H1 (cell line): Measurements from ENCODE around the gene CD180. TPM values are rescaled to one million over a fixed set of nuclear protein-coding genes. Genes with fewer than 3 reads are reported as not detected.

Source experiments
- CTCF ChIA-PET: fragments of 300-600 bp; sonication (Branson Sonifier 250); formaldehyde crosslinking; loops from one replicate; lab custom pipeline; 2021; ENCODE audit not compliant: partially characterized antibody; lab: Charles Lee
- POLR2A ChIA-PET: fragments of 300-600 bp; sonication (Branson Sonifier 250); formaldehyde crosslinking; loops from one replicate; lab custom pipeline; 2021; ENCODE audit warnings: inconsistent platforms; ENCODE audit not compliant: partially characterized antibody; lab: Charles Lee
- DNase-seq, 2 experiments: peaks; one replicate each; pipeline versions ENCODE4 v3.0.0 to v3.0.0-alpha.2; 2010 to 2022; ENCODE audit warnings: low spot score in 2 of 2, low read depth in 1 of 2, mixed read lengths in 1 of 2
- FAIRE-seq: peaks from 2 replicates; lab custom pipeline; 2011; peaks lifted over from hg19 to GRCh38; lab: Jason Lieb, UNC
- H2AFZ ChIP-seq: 2 replicates; pipeline ENCODE4 v1.8.1; 2012; ENCODE audit warnings: low read length, inconsistent platforms
- H2AK5ac ChIP-seq: 2 replicates; pipeline ENCODE4 v1.6.1; 2013; ENCODE audit warnings: low read depth, low read length
- H2BK120ac ChIP-seq: replicated peaks from 2 replicates; pipeline ENCODE3; 2013; ENCODE audit warnings: low read depth, low read length, inconsistent platforms
- H2BK12ac ChIP-seq: 2 replicates; pipeline ENCODE4 v1.6.1; 2013; ENCODE audit warnings: low read depth, low read length
- H2BK15ac ChIP-seq: 2 replicates; pipeline ENCODE4 v1.6.1; 2013; ENCODE audit warnings: low read length
- H2BK20ac ChIP-seq: 2 replicates; pipeline ENCODE4 v1.6.1; 2013; ENCODE audit warnings: low read length
- H2BK5ac ChIP-seq: 2 replicates; pipeline ENCODE4 v1.6.1; 2013; ENCODE audit warnings: low read depth, low read length
- H3K14ac ChIP-seq: 2 replicates; pipeline ENCODE4 v1.6.1; 2013; ENCODE audit warnings: inconsistent platforms; ENCODE audit not compliant: insufficient read length
- H3K18ac ChIP-seq: 2 replicates; pipeline ENCODE4 v1.6.1; 2013; ENCODE audit warnings: low read length; ENCODE audit errors: extremely low read depth
- H3K23ac ChIP-seq: 2 replicates; pipeline ENCODE4 v1.6.1; 2013; ENCODE audit warnings: inconsistent platforms; ENCODE audit not compliant: insufficient read length
- H3K23me2 ChIP-seq: 2 replicates; pipeline ENCODE4 v1.6.1; 2013; ENCODE audit warnings: low read depth, low read length
- H3K27ac ChIP-seq: 2 replicates; pipeline ENCODE4 v1.6.1; 2011; ENCODE audit warnings: low read depth, low read length, inconsistent platforms
- H3K27me3 ChIP-seq, 4 experiments: replicated peaks in 1 of 4; 1 replicate in 1 of 4; 2 replicates in 3 of 4; pipeline versions ENCODE4 v1.6.1 to v1.8.1; 2011 to 2013; ENCODE audit warnings: low read length in 3 of 4, mild to moderate bottlenecking in 3 of 4, inconsistent platforms in 2 of 4, mixed read lengths in 2 of 4, moderate library complexity in 1 of 4; ENCODE audit not compliant: control insufficient read depth in 3 of 4, insufficient read depth in 3 of 4; ENCODE audit errors: extremely low read depth in 1 of 4
- H3K36me3 ChIP-seq, 4 experiments: 2 replicates each; pipeline versions ENCODE4 v1.6.1 to v1.8.1; 2011 to 2013; ENCODE audit warnings: mild to moderate bottlenecking in 4 of 4, low read length in 3 of 4, moderate library complexity in 2 of 4, control low read depth in 1 of 4, inconsistent platforms in 1 of 4; ENCODE audit not compliant: insufficient read depth in 4 of 4, control insufficient read depth in 2 of 4
- H3K4ac ChIP-seq: replicated peaks from 2 replicates; pipeline ENCODE3; 2013; ENCODE audit warnings: low read length, low read depth, mixed read lengths, inconsistent platforms; ENCODE audit not compliant: insufficient read length
- H3K4me1 ChIP-seq, 4 experiments: replicated peaks in 1 of 4; 1 replicate in 1 of 4; 2 replicates in 3 of 4; pipeline versions ENCODE4 v1.6.1 to v1.8.1; 2011 to 2013; ENCODE audit warnings: low read length in 3 of 4, inconsistent platforms in 2 of 4, mixed read lengths in 1 of 4; ENCODE audit not compliant: insufficient read depth in 4 of 4, control insufficient read depth in 3 of 4
- H3K4me2 ChIP-seq, 2 experiments: 2 replicates each; pipeline versions ENCODE4 v1.6.1 to v1.8.1; 2011 to 2013; ENCODE audit warnings: low read depth in 2 of 2, low read length in 2 of 2, control low read depth in 1 of 2, inconsistent platforms in 1 of 2, mild to moderate bottlenecking in 1 of 2; ENCODE audit not compliant: insufficient read depth in 1 of 2
- H3K4me3 ChIP-seq, 4 experiments: fragments of 200-600, 300-600 bp in 1 of 4; sonication (generic), shearing (Covaris generic), sonication (Bioruptor Twin) in 1 of 4; 2 replicates each; pipeline versions ENCODE4 v1.5.1 to v1.8.1; 2011 to 2016; ENCODE audit warnings: low read length in 4 of 4, low read depth in 3 of 4, control low read depth in 2 of 4, inconsistent platforms in 2 of 4, mild to moderate bottlenecking in 2 of 4, mixed read lengths in 1 of 4, moderate library complexity in 1 of 4; ENCODE audit not compliant: insufficient read depth in 2 of 4; ENCODE audit errors: extremely low read depth in 1 of 4
- H3K56ac ChIP-seq: replicated peaks from 2 replicates; pipeline ENCODE3; 2013; ENCODE audit warnings: low read depth, mild to moderate bottlenecking, mixed read lengths, low read length, inconsistent platforms; ENCODE audit not compliant: insufficient read length
- H3K79me1 ChIP-seq: 2 replicates; pipeline ENCODE4 v1.6.1; 2013; ENCODE audit warnings: low read depth, low read length, control low read depth
- H3K79me2 ChIP-seq, 2 experiments: 2 replicates each; pipeline versions ENCODE4 v1.6.1 to v1.8.1; 2012 to 2013; ENCODE audit warnings: low read length in 2 of 2, mild to moderate bottlenecking in 2 of 2, inconsistent platforms in 1 of 2; ENCODE audit not compliant: insufficient read depth in 2 of 2, control insufficient read depth in 1 of 2
- H3K9ac ChIP-seq, 4 experiments: replicated peaks in 1 of 4; 1 replicate in 1 of 4; 2 replicates in 3 of 4; pipeline versions ENCODE4 v1.6.1 to v1.8.1; 2011 to 2013; ENCODE audit warnings: low read depth in 3 of 4, low read length in 3 of 4, control low read depth in 2 of 4, mild to moderate bottlenecking in 2 of 4, moderate library complexity in 2 of 4, inconsistent platforms in 1 of 4; ENCODE audit errors: extremely low read depth in 1 of 4
- H3K9me3 ChIP-seq, 2 experiments: 2 replicates each; pipeline versions ENCODE4 v1.6.1 to v1.8.1; 2012 to 2013; ENCODE audit warnings: mild to moderate bottlenecking in 2 of 2, moderate library complexity in 2 of 2, control low read depth in 1 of 2, inconsistent platforms in 1 of 2, low read depth in 1 of 2, low read length in 1 of 2, mixed read lengths in 1 of 2; ENCODE audit not compliant: insufficient read depth in 2 of 2
- H4K20me1 ChIP-seq, 2 experiments: replicated peaks in 1 of 2; 2 replicates each; pipeline versions ENCODE3 to v1.8.1; 2011 to 2013; ENCODE audit warnings: inconsistent platforms in 2 of 2, low read length in 2 of 2, mild to moderate bottlenecking in 1 of 2; ENCODE audit not compliant: insufficient read depth in 2 of 2, control insufficient read depth in 1 of 2
- H4K5ac ChIP-seq: 2 replicates; pipeline ENCODE4 v1.6.1; 2013; ENCODE audit warnings: low read length, low read depth, mixed read lengths, inconsistent platforms; ENCODE audit not compliant: insufficient read length
- H4K8ac ChIP-seq: 2 replicates; pipeline ENCODE4 v1.8.0; 2013; ENCODE audit warnings: mild to moderate bottlenecking, moderate library complexity, low read length, inconsistent platforms; ENCODE audit not compliant: insufficient read depth; ENCODE audit errors: extremely low read depth
- H4K91ac ChIP-seq: replicated peaks from 2 replicates; pipeline ENCODE3; 2013; ENCODE audit warnings: low read length, mixed read lengths, inconsistent platforms; ENCODE audit not compliant: insufficient read length
- CBX8 ChIP-seq: fragments of 300-800, 300-1000 bp; sonication (generic); IDR thresholded peaks from 2 replicates; pipeline ENCODE4 v1.7.1; 2016; ENCODE audit warnings: low read depth, low read length, borderline replicate concordance
- CEBPB ChIP-seq: IDR thresholded peaks from 2 replicates; pipeline ENCODE4 v1.6.1; 2012; ENCODE audit warnings: low read depth, low read length
- CHD2 ChIP-seq: IDR thresholded peaks from 2 replicates; pipeline ENCODE4 v1.6.1; 2012; ENCODE audit warnings: low read length, improper control_type of control experiment
- EGR1 ChIP-seq: IDR thresholded peaks from 2 replicates; pipeline ENCODE4 v1.6.1; 2011; ENCODE audit warnings: low read depth, low read length, borderline replicate concordance
- FOSL1 ChIP-seq: IDR thresholded peaks from 2 replicates; pipeline ENCODE4 v1.6.1; 2011; ENCODE audit warnings: mild to moderate bottlenecking, low read depth, low read length, moderate library complexity; ENCODE audit not compliant: insufficient read depth
- GTF2F1 ChIP-seq: IDR thresholded peaks from 2 replicates; pipeline ENCODE4 v1.6.1; 2012; ENCODE audit warnings: low read depth, low read length, improper control_type of control experiment, borderline replicate concordance
- RNF2 ChIP-seq: fragments of 200-900, 300-1000 bp; sonication (generic); IDR thresholded peaks from 2 replicates; pipeline ENCODE4 v1.7.1; 2016; ENCODE audit warnings: borderline replicate concordance, low read depth, mild to moderate bottlenecking, antibody characterized with exemption, low read length; ENCODE audit not compliant: poor library complexity, severe bottlenecking; ENCODE audit errors: missing control alignments
- SAP30 ChIP-seq: fragments of 300-600 bp; sonication (generic); IDR thresholded peaks from 2 replicates; pipeline ENCODE4 v1.7.1; 2012; ENCODE audit warnings: low read length, moderate library complexity, mild to moderate bottlenecking, inconsistent platforms; ENCODE audit not compliant: insufficient read depth, insufficient replicate concordance
- SP1 ChIP-seq: IDR thresholded peaks from 2 replicates; pipeline ENCODE4 v1.6.1; 2011; ENCODE audit warnings: low read depth, low read length
- SP2 ChIP-seq: IDR thresholded peaks from 2 replicates; pipeline ENCODE4 v1.6.1; 2012; ENCODE audit warnings: mild to moderate bottlenecking, low read length, inconsistent platforms
- SRF ChIP-seq: IDR thresholded peaks from 2 replicates; pipeline ENCODE4 v1.6.1; 2011; ENCODE audit warnings: mild to moderate bottlenecking, low read depth, low read length, moderate library complexity
- TAF7 ChIP-seq: optimal IDR thresholded peaks from 2 replicates; pipeline ENCODE3; 2011; ENCODE audit warnings: low read depth, mild to moderate bottlenecking, inconsistent platforms, low read length, moderate library complexity, borderline replicate concordance
- TEAD4 ChIP-seq: IDR thresholded peaks from 2 replicates; pipeline ENCODE4 v1.6.1; 2012; ENCODE audit warnings: low read depth, low read length, inconsistent platforms, mixed read lengths
- ZNF274 ChIP-seq: IDR thresholded peaks from 2 replicates; pipeline ENCODE4 v1.7.0; 2012; ENCODE audit warnings: low read length, borderline replicate concordance; ENCODE audit errors: extremely low read depth
- WGBS, 2 experiments: shearing (Covaris generic) in 1 of 2; methylation state at CpG; one replicate each; pipeline versions ENCODE4 v1.1.6 to v1.1.7; 2013 to 2015; ENCODE audit warnings: low lambda C conversion rate in 2 of 2, mixed read lengths in 2 of 2, inconsistent platforms in 1 of 2, low coverage in 1 of 2, missing lambda C conversion rate in 1 of 2; ENCODE audit not compliant: insufficient replicate concordance in 2 of 2, insufficient coverage in 1 of 2, insufficient read length in 1 of 2; ENCODE audit errors: extremely low coverage in 1 of 2, missing lambda C conversion rate in 1 of 2; 5-methylcytosine and 5-hydroxymethylcytosine counted together
- polyA plus RNA-seq, 7 experiments: library from polyadenylated mRNA; depleted of rRNA in 3 of 7; stranded (reverse) in 5 of 7; unstranded in 2 of 7; fragments of >200 nt in 5 of 7; fragments of 200-250 nt in 2 of 7; gene quantifications; 1 replicate in 5 of 7; 2 replicates in 1 of 7; 4 replicates in 1 of 7; pipeline versions ENCODE4 v1.2.1 to v1.2.3, GENCODE V29; 2011 to 2013; ENCODE audit warnings: missing spikeins in 2 of 7, mixed read lengths in 2 of 7
- total RNA-seq: library from RNA; stranded (reverse); fragmentation: NEBNext Ultra II Directional; extraction: Animal tissue kit (Norgen Biotek cat#: 25700); gene quantifications from 2 replicates; pipeline ENCODE4 v1.2.1, GENCODE V29; 2021

The CD180 gene
- total and polyA plus RNA-seq, 2 of the 8 experiments (the other 6 are each of a cell fraction or from before 2014, with no cell fraction given): not detected

DNA sequence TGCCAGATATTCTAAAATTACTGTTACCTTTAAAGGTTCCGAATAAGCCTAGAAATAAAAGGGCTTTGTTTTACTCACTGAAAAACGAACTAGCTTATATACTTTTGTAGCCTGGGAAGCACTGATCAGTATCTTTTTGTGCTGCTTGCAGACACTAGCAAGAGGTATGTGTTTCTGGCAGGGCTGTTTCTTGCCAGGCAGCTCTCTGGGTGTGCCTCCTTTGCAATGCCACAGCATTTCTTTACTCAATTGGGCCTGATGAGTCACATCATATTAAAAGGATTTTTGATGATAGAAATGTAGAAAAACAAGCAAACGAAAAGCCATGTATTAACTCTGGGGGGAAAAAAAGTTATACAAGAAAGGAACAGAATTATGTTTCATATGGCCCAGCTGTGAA is 35.6 kb downstream of the CD180 start:
- Histone ChIP-seq H3K4me1 (peaks cover 0 to 7% (median 0%) of the 10 kb centered on the region in 4 experiments; a peak in 1 of 7 replicates), H3K36me3 (no peaks in the 10 kb centered on the region), H3K56ac (no peak overlapping the region), H4K91ac (no peak overlapping the region), H2BK120ac (no peak overlapping the region), H2BK5ac (no peak overlapping the region), H3K23ac (no peak overlapping the region), H3K18ac (no peak overlapping the region), H2BK20ac (no peak overlapping the region), H3K27me3 (no peaks in the 10 kb centered on the region), H4K20me1 (no peaks in the 10 kb centered on the region), H4K5ac (no peak overlapping the region), H3K4me2 (no peak overlapping the region), H3K9ac (no peak overlapping the region), H3K14ac (no peak overlapping the region), H3K4me3 (no peak overlapping the region), H2AK5ac (no peak overlapping the region), H2BK12ac (no peak overlapping the region), H2BK15ac (no peak overlapping the region), H3K23me2 (0 out of 2 replicates have a peak, but pooled peaks cover 1% of the 10 kb centered on the region), H3K27ac (no peak overlapping the region), H3K4ac (no peak overlapping the region), H2AFZ (no peak overlapping the region), H3K79me2 (no peaks in the 10 kb centered on the region), H3K79me1 (no peaks in the 10 kb centered on the region), H4K8ac (no peak overlapping the region), H3K9me3 (no peaks in the 10 kb centered on the region)
- no peak for FAIRE-seq
- TF ChIP-seq SAP30: no peak
- TF ChIP-seq SP1: no peak
- no peak for TF ChIP-seq TEAD4
- TF ChIP-seq SRF: no peak
- no peak for TF ChIP-seq CHD2
- TF ChIP-seq ZNF274: no peak
- TF ChIP-seq CBX8: no peak
- no peak for TF ChIP-seq EGR1
- no peak for TF ChIP-seq TAF7
- no peak for TF ChIP-seq CEBPB
- no peak for TF ChIP-seq SP2
- TF ChIP-seq GTF2F1: no peak
- TF ChIP-seq RNF2: no peak
- no peak for TF ChIP-seq FOSL1
- 81% methylated on average over 3 of the region's 3 CpGs; no CpG with 5 or more reads in 1 of the 2 experiments for WGBS, 2 experiments
- DNase-seq: no peak
- CTCF ChIA-PET: interaction anchor here (1.9 to 2.9 kb wide), 3 partner anchors 10 to 48 kb away, joined by 5 to 13 read pairs (median 11); no protein-coding TSS in a partner anchor
- POLR2A ChIA-PET: no interaction called here
